ENCODE measurements around the gene COL16A1. TPM values are rescaled to one million over a fixed set of nuclear protein-coding genes. Genes with fewer than 3 reads are reported as not detected.

COL16A1 gene
- total RNA-seq, 6 donors from 2014 or later, result 15.2 to 103 (median 40.7) TPM

- Histone ChIP-seq H3K27ac (peak overlapping the region in 2 of 4 donors; percentile 14 to 19), H3K27me3 (no peaks in the 10 kb centered on the region), H3K9me3 (no peaks in the 10 kb centered on the region), H3K4me1 (peaks cover 3 to 39% (median 17%) of the 10 kb centered on the region in 4 donors), H3K4me3 (no peak overlapping the region), H3K36me3 (peaks cover 5 to 77% (median 62%) of the 10 kb centered on the region in 4 donors)
- whole genome bisulfite sequencing, 2 donors, result 79 to 86% methylated on average over 3 of the region's 3 CpGs
- no peak for DNase-seq
- TF ChIP-seq CTCF (IDR thresholded peaks at IDR 0.05) (no peak), EP300 (IDR thresholded peaks at IDR 0.05) (no peak), POLR2AphosphoS5 (IDR thresholded peaks at IDR 0.05) (no peak), POLR2A (IDR thresholded peaks at IDR 0.05) (no peak)
- ATAC-seq (ENCODE audit: low FRiP score in 2 of 2), result no peak
Observed at GRCh38 chr1:31632649-31633048, 71.2 kb downstream of the COL16A1 start.

GRCh38 chr1:31628931-31629556, 74.8 kb downstream of the COL16A1 start:
- H3K4me1 ChIP-seq, result peaks cover 11 to 39% (median 29%) of the 10 kb centered on the region in 4 donors
- H3K9me3 ChIP-seq, result no peaks in the 10 kb centered on the region
- TF ChIP-seq CTCF (IDR thresholded peaks at IDR 0.05), result no peak
- TF ChIP-seq POLR2AphosphoS5 (IDR thresholded peaks at IDR 0.05), result no peak
- no peak for TF ChIP-seq POLR2A (IDR thresholded peaks at IDR 0.05)
- TF ChIP-seq EP300 (IDR thresholded peaks at IDR 0.05), result no peak
- DNase-seq (no peak), ATAC-seq (ENCODE audit: low FRiP score in 2 of 2) (no peak)
- peaks cover 5 to 80% (median 60%) of the 10 kb centered on the region in 4 donors for H3K36me3 ChIP-seq
- WGBS, 2 donors, result 83 to 84% methylated on average over 2 to 6 of the region's 6 CpGs
- no peak overlapping the region for H3K4me3 ChIP-seq
- H3K27me3 ChIP-seq, result no peaks in the 10 kb centered on the region
- H3K27ac ChIP-seq, result peak overlapping the region; percentile 76 to 81 (median 78)

- ATAC-seq (ENCODE audit: low FRiP score in 2 of 2) (peak; percentile 62 to 92), DNase-seq (peak; percentile 58 to 91)
- H3K4me3 ChIP-seq, result no peak overlapping the region
- 48 to 63% methylated on average over 4 to 11 of the region's 11 CpGs for WGBS, 2 donors
- no peaks in the 10 kb centered on the region for H3K9me3 ChIP-seq
- peaks cover 5 to 70% (median 53%) of the 10 kb centered on the region in 4 donors for H3K36me3 ChIP-seq
- H3K27me3 ChIP-seq, result no peaks in the 10 kb centered on the region
- peaks cover 11 to 38% (median 29%) of the 10 kb centered on the region in 4 donors for H3K4me1 ChIP-seq
- H3K27ac ChIP-seq, result peak overlapping the region; percentile 76 to 81 (median 78)
- no peak for TF ChIP-seq CTCF (IDR thresholded peaks at IDR 0.05)
- TF ChIP-seq POLR2AphosphoS5 (IDR thresholded peaks at IDR 0.05), result peak; percentile 9 to 30
- peak in 1 of 4 donors; percentile 4 for TF ChIP-seq EP300 (IDR thresholded peaks at IDR 0.05)
- peak in 1 of 4 donors; percentile 42 for TF ChIP-seq POLR2A (IDR thresholded peaks at IDR 0.05)
Observed at GRCh38 chr1:31627930-31628559, 75.8 kb downstream of the COL16A1 start.

- no peaks in the 10 kb centered on the region for H3K27me3 ChIP-seq
- peak overlapping the region; percentile 76 to 81 (median 78) for H3K27ac ChIP-seq
- ATAC-seq (ENCODE audit: low FRiP score in 2 of 2) (peak; percentile 58 to 87), DNase-seq (peak; percentile 66 to 91)
- peaks cover 5 to 63% (median 47%) of the 10 kb centered on the region in 4 donors for H3K36me3 ChIP-seq
- no peaks in the 10 kb centered on the region for H3K9me3 ChIP-seq
- H3K4me3 ChIP-seq, result no peak overlapping the region
- 50 to 60% methylated on average over 12 to 13 of the region's 13 CpGs for WGBS, 2 donors
- TF ChIP-seq POLR2AphosphoS5 (IDR thresholded peaks at IDR 0.05) (peak; percentile 67 to 70), POLR2A (IDR thresholded peaks at IDR 0.05) (peak in 1 of 4 donors; percentile 34), EP300 (IDR thresholded peaks at IDR 0.05) (peak in 1 of 4 donors; percentile 74), CTCF (IDR thresholded peaks at IDR 0.05) (no peak)
- peaks cover 11 to 37% (median 26%) of the 10 kb centered on the region in 4 donors for H3K4me1 ChIP-seq
Observed at GRCh38 chr1:31627301-31627929, 76.4 kb downstream of the COL16A1 start.
